Keratinocyte (primary cell): ENCODE measurements around the gene ARHGAP31. TPM values are rescaled to one million over a fixed set of nuclear protein-coding genes. Genes with fewer than 3 reads are reported as not detected.
A peak's percentile ranks its signal among the peaks of the same experiment; 100 is the strongest.

Experiments
- DNase-seq: peaks from one replicate; pipeline ENCODE4 v3.0.0-alpha.2; 2011; ENCODE audit warnings: low read depth, missing footprints, low spot score
- FAIRE-seq: peaks from 2 replicates; lab custom pipeline; 2011; peaks lifted over from hg19 to GRCh38; lab: Jason Lieb, UNC
- H2AFZ ChIP-seq: 2 replicates; pipeline ENCODE4 v1.6.0; 2012; ENCODE audit warnings: low read length, control low read depth, inconsistent platforms; ENCODE audit not compliant: control insufficient read depth
- H3K27ac ChIP-seq: 2 replicates; pipeline ENCODE4 v1.5.1; 2011; ENCODE audit warnings: low read length; ENCODE audit not compliant: control insufficient read depth, insufficient read depth
- H3K27me3 ChIP-seq: 3 replicates; pipeline ENCODE4 v1.6.0; 2011; ENCODE audit warnings: low read length; ENCODE audit not compliant: control insufficient read depth, insufficient read depth; ENCODE audit errors: extremely low read depth
- H3K36me3 ChIP-seq, 2 experiments: 2 replicates in 1 of 2; 3 replicates in 1 of 2; pipeline ENCODE4 v1.5.1; 2011; ENCODE audit warnings: low read length in 2 of 2, mild to moderate bottlenecking in 1 of 2; ENCODE audit not compliant: control insufficient read depth in 2 of 2, insufficient read depth in 2 of 2; ENCODE audit errors: extremely low read depth in 1 of 2
- H3K4me1 ChIP-seq: 3 replicates; pipeline ENCODE4 v1.5.1; 2011; ENCODE audit warnings: low read length; ENCODE audit not compliant: control insufficient read depth, insufficient read depth; ENCODE audit errors: extremely low read depth
- H3K4me2 ChIP-seq: 3 replicates; pipeline ENCODE4 v1.6.0; 2011; ENCODE audit warnings: low read depth, low read length; ENCODE audit not compliant: control insufficient read depth, insufficient read depth; ENCODE audit errors: extremely low read depth
- H3K4me3 ChIP-seq, 3 experiments: fragments of 200-600 bp in 1 of 3; sonication (generic) in 1 of 3; 2 replicates in 2 of 3; 3 replicates in 1 of 3; pipeline ENCODE4 v1.5.1; 2011 to 2016; ENCODE audit warnings: low read length in 3 of 3, mild to moderate bottlenecking in 3 of 3, control low read depth in 2 of 3, inconsistent platforms in 1 of 3, low read depth in 1 of 3, mixed read lengths in 1 of 3, mixed run types in 1 of 3, moderate library complexity in 1 of 3; ENCODE audit not compliant: control insufficient read depth in 2 of 3, insufficient read depth in 2 of 3; ENCODE audit errors: extremely low read depth in 1 of 3
- H3K79me2 ChIP-seq: 2 replicates; pipeline ENCODE4 v1.6.0; 2012; ENCODE audit warnings: low read length; ENCODE audit not compliant: control insufficient read depth, insufficient read depth
- H3K9ac ChIP-seq: 3 replicates; pipeline ENCODE4 v1.6.0; 2011; ENCODE audit warnings: low read length; ENCODE audit not compliant: control insufficient read depth, insufficient read depth; ENCODE audit errors: extremely low read depth
- H3K9me1 ChIP-seq: 3 replicates; pipeline ENCODE4 v1.6.0; 2011; ENCODE audit warnings: low read length; ENCODE audit not compliant: control insufficient read depth, insufficient read depth; ENCODE audit errors: extremely low read depth
- H3K9me3 ChIP-seq: 2 replicates; pipeline ENCODE4 v1.5.1; 2012; ENCODE audit warnings: low read depth, low read length; ENCODE audit not compliant: control insufficient read depth
- H4K20me1 ChIP-seq: 3 replicates; pipeline ENCODE4 v1.6.0; 2011; ENCODE audit warnings: low read length; ENCODE audit not compliant: control insufficient read depth, insufficient read depth; ENCODE audit errors: extremely low read depth
- CTCF ChIP-seq, 3 experiments: IDR thresholded peaks in 1 of 3; conservative IDR thresholded peaks in 1 of 3; optimal IDR thresholded peaks in 1 of 3; 2 replicates in 2 of 3; 3 replicates in 1 of 3; pipeline versions ENCODE3 to v1.5.1; 2011; ENCODE audit warnings: low read length in 3 of 3, mild to moderate bottlenecking in 3 of 3, moderate library complexity in 2 of 3, control low read depth in 1 of 3, inconsistent platforms in 1 of 3; ENCODE audit not compliant: insufficient read depth in 2 of 3; ENCODE audit errors: extremely low read depth in 1 of 3
- EZH2 ChIP-seq: IDR thresholded peaks from one replicate; pipeline ENCODE4 v1.6.1; 2012; ENCODE audit warnings: inconsistent platforms, mild to moderate bottlenecking, low read length, moderate library complexity
- dilution Hi-C: fragments of 300-500 bp; cut with MboI; formaldehyde crosslinking; loops from one replicate; pipeline ENCODE4 v1.7.0; 2020; ENCODE audit warnings: low sequenced_read_pairs; ENCODE audit not compliant: extremely low pct_ligation_motif_present
- polyA plus RNA-seq, 5 experiments: library from polyadenylated mRNA; depleted of rRNA in 3 of 5; stranded (reverse) in 3 of 5; stranded (forward) in 1 of 5; unstranded in 1 of 5; fragments of >200 nt; gene quantifications; 1 replicate in 1 of 5; 2 replicates in 3 of 5; 3 replicates in 1 of 5; pipeline versions ENCODE4 v1.2.1 to v1.2.3, GENCODE V29; 2011 to 2012; ENCODE audit warnings: missing spikeins in 2 of 5, low read depth in 1 of 5, low replicate concordance in 1 of 5
- small RNA-seq, 3 experiments: library from RNA; depleted of rRNA; stranded (forward); fragments of <200 nt; gene quantifications; one replicate each; pipeline ENCODE3, GENCODE V24; 2012; ENCODE audit warnings: low read depth in 3 of 3, low replicate concordance in 1 of 3; ENCODE audit not compliant: insufficient read length in 3 of 3

Gene ARHGAP31
- polyA plus RNA-seq, 1 donor (not counting 4 experiments of a cell fraction or from before 2014, with no cell fraction given): 3.0 TPM

GRCh38 chr3:119469418-119470189, 175.4 kb downstream of the ARHGAP31 start:
- dilution Hi-C loops: no loop called here
- Histone ChIP-seq H3K9me1 (no peaks in the 10 kb centered on the region), H2AFZ (peak overlapping the region; percentile 95), H3K4me3 (peak overlapping the region; percentile 83 to 95 (median 91)), H3K9ac (peak overlapping the region; percentile 86), H3K79me2 (no peaks in the 10 kb centered on the region), H3K4me1 (peaks cover 7% of the 10 kb centered on the region), H3K27me3 (no peaks in the 10 kb centered on the region), H4K20me1 (no peaks in the 10 kb centered on the region), H3K27ac (peak overlapping the region; percentile 75), H3K36me3 (peaks cover 5 to 9% of the 10 kb centered on the region in 2 experiments), H3K9me3 (no peaks in the 10 kb centered on the region), H3K4me2 (peak overlapping the region; percentile 68)
- DNase-seq (no peak), FAIRE-seq (peak; percentile 46)
- no peak for TF ChIP-seq CTCF (optimal IDR thresholded peaks at IDR 0.05 in 1 of 3, IDR thresholded peaks at IDR 0.05 in 1 of 3, conservative IDR thresholded peaks at IDR 0.05 in 1 of 3; ENCODE audit: extremely low read depth in 1 of 3, insufficient read depth in 2 of 3, low read length in 3 of 3)
- no peak for TF ChIP-seq EZH2

Small RNA genes lying within 50 kb of the gene (small RNA-seq; reads per million reads assigned to genes)
- 0 to 0.33 (median 0) reads per million in 3 experiments for gene RNU6-1127P

Other genes starting within 250 kb of the ARHGAP31 start
- gene TEX55, start 148.2 kb upstream of the ARHGAP31 start, polyA plus RNA-seq: not detected in 3 replicates
- gene UPK1B, start 120.8 kb upstream of the ARHGAP31 start, polyA plus RNA-seq: 23.7 to 82.5 TPM (median 54.6 TPM) in 3 replicates
- gene B4GALT4, start 53.5 kb upstream of the ARHGAP31 start, polyA plus RNA-seq: 26.0 to 43.3 TPM (median 29.4 TPM) in 3 replicates
- gene TMEM39A, start 169.2 kb downstream of the ARHGAP31 start, polyA plus RNA-seq: 19.2 to 29.3 TPM (median 26.3 TPM) in 3 replicates
- gene POGLUT1, start 174.6 kb downstream of the ARHGAP31 start, polyA plus RNA-seq: 12.9 to 16.6 TPM (median 13.2 TPM) in 3 replicates
- 81.3 to 140 TPM (median 109 TPM) in 3 replicates for gene TIMMDC1, start 204.2 kb downstream of the ARHGAP31 start, polyA plus RNA-seq